Gastroesophageal sphincter (tissue), 3 donors: ENCODE measurements around the gene MED9.

Experiments
- CTCF ChIP-seq, 4 experiments: fragments of 200-600 bp in 2 of 4; fragments of 450-650 bp in 2 of 4; sonication (generic) in 1 of 4; IDR thresholded peaks; one replicate each; pipeline ENCODE4 v1.5.1; 2017 to 2019; ENCODE audit warnings: antibody characterized with exemption in 4 of 4, mild to moderate bottlenecking in 2 of 4, moderate library complexity in 2 of 4
- EP300 ChIP-seq: sonication (generic); formaldehyde crosslinking; IDR thresholded peaks from one replicate; pipeline ENCODE4 v1.6.1; 2017; ENCODE audit warnings: antibody characterized with exemption, mild to moderate bottlenecking
- POLR2A ChIP-seq, 2 donors: fragments of 450-650 bp; IDR thresholded peaks; one replicate each; pipeline ENCODE4 v1.6.1; 2017; ENCODE audit warnings: antibody characterized with exemption in 2 of 2, mild to moderate bottlenecking in 2 of 2, moderate library complexity in 1 of 2
- POLR2AphosphoS5 ChIP-seq: sonication (generic); formaldehyde crosslinking; IDR thresholded peaks from one replicate; pipeline ENCODE4 v1.6.1; 2017; ENCODE audit warnings: antibody characterized with exemption

GRCh38 chr17:17429222-17429621, 47.6 kb upstream of the MED9 start:
- no peak for TF ChIP-seq CTCF (IDR thresholded peaks at IDR 0.05)
- TF ChIP-seq POLR2A (IDR thresholded peaks at IDR 0.05): no peak
- TF ChIP-seq POLR2AphosphoS5: no peak
- TF ChIP-seq EP300: no peak
